ENCODE results near the gene HOXB3. TPM values are rescaled to one million over a fixed set of nuclear protein-coding genes. Genes with fewer than 3 reads are reported as not detected.

HOXB3 gene
- polyA plus RNA-seq, 1 donor (not counting 4 experiments of a cell fraction or from before 2014, with no cell fraction given), result 1.1 TPM

GRCh38 chr17:48513666-48514455, 76.2 kb downstream of the HOXB3 start:
- Histone ChIP-seq H2AFZ (ENCODE audit: control insufficient read depth, low read length) (no peak overlapping the region), H3K9me3 (ENCODE audit: control insufficient read depth, low read depth, low read length) (no peaks in the 10 kb centered on the region), H3K4me3 (ENCODE audit: control insufficient read depth in 2 of 3, extremely low read depth in 1 of 3, insufficient read depth in 2 of 3, low read depth in 1 of 3, low read length in 3 of 3) (no peak overlapping the region), H3K27ac (ENCODE audit: control insufficient read depth, insufficient read depth, low read length) (no peak overlapping the region), H4K20me1 (ENCODE audit: control insufficient read depth, extremely low read depth, insufficient read depth, low read length) (no peaks in the 10 kb centered on the region), H3K27me3 (ENCODE audit: control insufficient read depth, extremely low read depth, insufficient read depth, low read length) (peaks cover 38% of the 10 kb centered on the region), H3K9me1 (ENCODE audit: control insufficient read depth, extremely low read depth, insufficient read depth, low read length) (no peaks in the 10 kb centered on the region), H3K9ac (ENCODE audit: control insufficient read depth, extremely low read depth, insufficient read depth, low read length) (no peak overlapping the region), H3K36me3 (ENCODE audit: control insufficient read depth in 2 of 2, extremely low read depth in 1 of 2, insufficient read depth in 2 of 2, low read length in 2 of 2) (no peaks in the 10 kb centered on the region), H3K4me2 (ENCODE audit: control insufficient read depth, extremely low read depth, insufficient read depth, low read depth, low read length) (no peak overlapping the region), H3K79me2 (ENCODE audit: control insufficient read depth, insufficient read depth, low read length) (no peaks in the 10 kb centered on the region), H3K4me1 (ENCODE audit: control insufficient read depth, extremely low read depth, insufficient read depth, low read length) (no peaks in the 10 kb centered on the region)
- dilution Hi-C loops (cut with MboI; ENCODE audit: extremely low pct_ligation_motif_present, low sequenced_read_pairs), result no loop called here
- no peak for TF ChIP-seq EZH2 (IDR thresholded peaks at IDR 0.05; ENCODE audit: low read length)
- TF ChIP-seq CTCF (optimal IDR thresholded peaks at IDR 0.05 in 1 of 3, IDR thresholded peaks at IDR 0.05 in 1 of 3, conservative IDR thresholded peaks at IDR 0.05 in 1 of 3; ENCODE audit: extremely low read depth in 1 of 3, insufficient read depth in 2 of 3, low read length in 3 of 3), result no peak
- DNase-seq (ENCODE audit: low read depth, low spot score), result no peak
- no peak for FAIRE-seq

- Histone ChIP-seq H3K9me1 (ENCODE audit: control insufficient read depth, extremely low read depth, insufficient read depth, low read length) (no peaks in the 10 kb centered on the region), H3K4me2 (ENCODE audit: control insufficient read depth, extremely low read depth, insufficient read depth, low read depth, low read length) (no peak overlapping the region), H3K36me3 (ENCODE audit: control insufficient read depth in 2 of 2, extremely low read depth in 1 of 2, insufficient read depth in 2 of 2, low read length in 2 of 2) (no peaks in the 10 kb centered on the region), H3K27ac (ENCODE audit: control insufficient read depth, insufficient read depth, low read length) (no peak overlapping the region), H3K9me3 (ENCODE audit: control insufficient read depth, low read depth, low read length) (no peaks in the 10 kb centered on the region), H3K27me3 (ENCODE audit: control insufficient read depth, extremely low read depth, insufficient read depth, low read length) (peaks cover 38% of the 10 kb centered on the region), H3K79me2 (ENCODE audit: control insufficient read depth, insufficient read depth, low read length) (no peaks in the 10 kb centered on the region), H4K20me1 (ENCODE audit: control insufficient read depth, extremely low read depth, insufficient read depth, low read length) (no peaks in the 10 kb centered on the region), H2AFZ (ENCODE audit: control insufficient read depth, low read length) (no peak overlapping the region), H3K4me1 (ENCODE audit: control insufficient read depth, extremely low read depth, insufficient read depth, low read length) (no peaks in the 10 kb centered on the region), H3K9ac (ENCODE audit: control insufficient read depth, extremely low read depth, insufficient read depth, low read length) (no peak overlapping the region), H3K4me3 (ENCODE audit: control insufficient read depth in 2 of 3, extremely low read depth in 1 of 3, insufficient read depth in 2 of 3, low read depth in 1 of 3, low read length in 3 of 3) (no peak overlapping the region)
- FAIRE-seq (no peak), DNase-seq (ENCODE audit: low read depth, low spot score) (no peak)
- dilution Hi-C loops (cut with MboI; ENCODE audit: extremely low pct_ligation_motif_present, low sequenced_read_pairs), result no loop called here
- TF ChIP-seq CTCF (optimal IDR thresholded peaks at IDR 0.05 in 1 of 3, IDR thresholded peaks at IDR 0.05 in 1 of 3, conservative IDR thresholded peaks at IDR 0.05 in 1 of 3; ENCODE audit: extremely low read depth in 1 of 3, insufficient read depth in 2 of 3, low read length in 3 of 3), result no peak
- no peak for TF ChIP-seq EZH2 (IDR thresholded peaks at IDR 0.05; ENCODE audit: low read length)
Observed at GRCh38 chr17:48513097-48513496, 76.9 kb downstream of the HOXB3 start.
